ENCODE measurements around the gene KRT15.

DNA sequence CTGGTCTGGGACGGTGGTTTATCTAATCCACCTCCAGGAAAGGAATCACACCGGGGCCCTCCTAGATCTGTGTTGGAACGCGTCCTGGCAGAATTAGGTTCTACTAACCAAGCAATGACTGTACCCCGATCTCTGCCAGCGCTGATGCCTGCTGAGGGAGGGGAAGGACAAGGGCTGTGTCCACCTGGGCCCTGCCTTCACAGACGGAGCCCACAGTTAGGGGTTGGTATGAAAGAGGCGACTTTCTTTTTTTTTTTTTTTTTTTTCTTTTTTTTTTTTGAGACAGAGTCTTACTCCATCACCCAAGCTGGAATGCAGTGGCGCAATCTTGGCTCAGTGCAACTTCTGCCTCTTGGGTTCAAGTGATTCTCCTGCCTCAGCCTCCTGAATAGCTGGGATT, 19.3 kb upstream of the KRT15 start:
- TF ChIP-seq, protein P1, sequence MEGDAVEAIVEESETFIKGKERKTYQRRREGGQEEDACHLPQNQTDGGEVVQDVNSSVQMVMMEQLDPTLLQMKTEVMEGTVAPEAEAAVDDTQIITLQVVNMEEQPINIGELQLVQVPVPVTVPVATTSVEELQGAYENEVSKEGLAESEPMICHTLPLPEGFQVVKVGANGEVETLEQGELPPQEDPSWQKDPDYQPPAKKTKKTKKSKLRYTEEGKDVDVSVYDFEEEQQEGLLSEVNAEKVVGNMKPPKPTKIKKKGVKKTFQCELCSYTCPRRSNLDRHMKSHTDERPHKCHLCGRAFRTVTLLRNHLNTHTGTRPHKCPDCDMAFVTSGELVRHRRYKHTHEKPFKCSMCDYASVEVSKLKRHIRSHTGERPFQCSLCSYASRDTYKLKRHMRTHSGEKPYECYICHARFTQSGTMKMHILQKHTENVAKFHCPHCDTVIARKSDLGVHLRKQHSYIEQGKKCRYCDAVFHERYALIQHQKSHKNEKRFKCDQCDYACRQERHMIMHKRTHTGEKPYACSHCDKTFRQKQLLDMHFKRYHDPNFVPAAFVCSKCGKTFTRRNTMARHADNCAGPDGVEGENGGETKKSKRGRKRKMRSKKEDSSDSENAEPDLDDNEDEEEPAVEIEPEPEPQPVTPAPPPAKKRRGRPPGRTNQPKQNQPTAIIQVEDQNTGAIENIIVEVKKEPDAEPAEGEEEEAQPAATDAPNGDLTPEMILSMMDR (IDR thresholded peaks at IDR 0.05), result no peak
- TF ChIP-seq EZH2 (IDR thresholded peaks at IDR 0.05; ENCODE audit: borderline replicate concordance, insufficient read depth, low read depth, low read length, poor library complexity, severe bottlenecking), result no peak

All from B cell (primary cell).